HG03159 (cell line): Measurements from ENCODE around the gene CRMP1.

ENCODE experiments used
- ATAC-seq: cut with Tn5 transposase; IDR thresholded peaks from one replicate; pipeline ENCODE4 v1.9.1; 2021; ENCODE audit warnings: mild to moderate bottlenecking, moderate library complexity; ENCODE audit not compliant: unreplicated experiment

Gene CRMP1

GRCh38 chr4:5893004-5893580 lies at the start of gene CRMP1:
Gene CRMP1, minus strand, starts transcription at chr4:5893086. Its CDS starts 117 bp downstream, at chr4:5892969.
- no peak for ATAC-seq

GRCh38 chr4:5941601-5942000 lies 48.7 kb upstream of the CRMP1 start:
- no peak for ATAC-seq

GRCh38 chr4:5940470-5941203 lies 47.8 kb upstream of the CRMP1 start:
- ATAC-seq, result no peak

- ATAC-seq, result no peak
Observed at GRCh38 chr4:5933996-5934831, 41.3 kb upstream of the CRMP1 start.

GRCh38 chr4:5933116-5933515 lies 40.2 kb upstream of the CRMP1 start:
- ATAC-seq, result no peak

GRCh38 chr4:5932035-5932568 lies 39.2 kb upstream of the CRMP1 start:
- no peak for ATAC-seq

- no peak for ATAC-seq
Observed at GRCh38 chr4:5931526-5931925, 38.6 kb upstream of the CRMP1 start.

GRCh38 chr4:5930876-5931275 lies 38.0 kb upstream of the CRMP1 start:
- ATAC-seq, result no peak

GRCh38 chr4:5930456-5930855 lies 37.6 kb upstream of the CRMP1 start:
- no peak for ATAC-seq

GRCh38 chr4:5928844-5929420 lies 36.0 kb upstream of the CRMP1 start:
- ATAC-seq, result no peak

GRCh38 chr4:5928274-5928673 lies 35.4 kb upstream of the CRMP1 start:
- ATAC-seq, result no peak

GRCh38 chr4:5927747-5928146 lies 34.9 kb upstream of the CRMP1 start:
- no peak for ATAC-seq

GRCh38 chr4:5927116-5927515 lies 34.2 kb upstream of the CRMP1 start:
- ATAC-seq, result no peak

GRCh38 chr4:5926598-5926997 lies 33.7 kb upstream of the CRMP1 start:
- ATAC-seq, result no peak

GRCh38 chr4:5925419-5926200 lies 32.7 kb upstream of the CRMP1 start:
- no peak for ATAC-seq

GRCh38 chr4:5924461-5925125 lies 31.7 kb upstream of the CRMP1 start:
- no peak for ATAC-seq

GRCh38 chr4:5923376-5923775 lies 30.5 kb upstream of the CRMP1 start:
- no peak for ATAC-seq

- no peak for ATAC-seq
Observed at GRCh38 chr4:5922556-5922955, 29.7 kb upstream of the CRMP1 start.

GRCh38 chr4:5921981-5922380 lies 29.1 kb upstream of the CRMP1 start:
- no peak for ATAC-seq
